Esophagus muscularis mucosa (tissue), 4 donors: ENCODE data around the gene SFXN4. TPM values are rescaled to one million over a fixed set of nuclear protein-coding genes. Genes with fewer than 3 reads are reported as not detected.

Experiments
- DNase-seq: peaks from one replicate; pipeline ENCODE4 v3.0.0-alpha.2; 2017; ENCODE audit errors: extremely low spot score
- H3K27ac ChIP-seq, 4 donors: fragments of 200-600 bp; sonication (generic); replicated peaks in 1 of 4; 1 replicate in 3 of 4; 2 replicates in 1 of 4; pipeline ENCODE4 v1.5.1; 2016 to 2019; ENCODE audit warnings: mild to moderate bottlenecking in 1 of 4
- H3K27me3 ChIP-seq, 4 donors: fragments of 200-600 bp; sonication (generic); one replicate each; pipeline versions ENCODE4 v1.5.1 to v1.6.0; 2016 to 2019
- H3K36me3 ChIP-seq, 4 donors: fragments of 200-600 bp; sonication (generic); one replicate each; pipeline ENCODE4 v1.5.1; 2016 to 2019
- H3K4me1 ChIP-seq, 4 donors: fragments of 200-600 bp; sonication (generic); one replicate each; pipeline ENCODE4 v1.5.1; 2016 to 2019
- H3K4me3 ChIP-seq, 4 donors: fragments of 200-600 bp; sonication (generic); 1 replicate in 2 of 4; 2 replicates in 2 of 4; pipeline ENCODE4 v1.5.1; 2016 to 2019; ENCODE audit warnings: mild to moderate bottlenecking in 4 of 4, moderate library complexity in 1 of 4
- H3K9me3 ChIP-seq, 4 donors: fragments of 200-600 bp; sonication (generic); 1 replicate in 3 of 4; 2 replicates in 1 of 4; pipeline ENCODE4 v1.5.1; 2016 to 2019
- CTCF ChIP-seq, 3 experiments: fragments of 200-600 bp in 2 of 3; fragments of 450-650 bp in 1 of 3; sonication (generic) in 2 of 3; IDR thresholded peaks; one replicate each; pipeline ENCODE4 v1.5.1; 2017 to 2019; ENCODE audit warnings: antibody characterized with exemption in 3 of 3, mild to moderate bottlenecking in 2 of 3, moderate library complexity in 1 of 3
- EP300 ChIP-seq: sonication (generic); formaldehyde crosslinking; IDR thresholded peaks from one replicate; pipeline ENCODE4 v1.6.1; 2017; ENCODE audit warnings: antibody characterized with exemption
- POLR2A ChIP-seq: fragments of 450-650 bp; IDR thresholded peaks from one replicate; pipeline ENCODE4 v1.6.1; 2017; ENCODE audit warnings: antibody characterized with exemption, moderate library complexity, mild to moderate bottlenecking, low read depth
- POLR2AphosphoS5 ChIP-seq, 2 donors: sonication (generic); formaldehyde crosslinking; IDR thresholded peaks; one replicate each; pipeline ENCODE4 v1.6.1; 2017; ENCODE audit warnings: antibody characterized with exemption in 2 of 2
- WGBS: methylation state at CpG from one replicate; pipeline ENCODE4 v1.1.5; 2018; 5-methylcytosine and 5-hydroxymethylcytosine counted together
- intact Hi-C: fragments of 100-400 bp; cut with DNase I; formaldehyde crosslinking; loops from one replicate; pipeline ENCODE4 v1.15.1; 2023
- total RNA-seq, 4 donors: library from RNA; depleted of rRNA; stranded (reverse); fragments of >200 nt; gene quantifications; one replicate each; pipeline versions ENCODE4 v1.1.0 to v1.2.1, GENCODE V29; 2016

The SFXN4 gene
- total RNA-seq, 4 donors from 2014 or later = 14.1 to 39.9 (median 17.8) TPM

GRCh38 chr10:119207366-119207666 lies 41.8 kb upstream of the SFXN4 start, which contains the start of gene GRK5:
Gene GRK5, plus strand, starts transcription at chr10:119207571. Its CDS starts 347 bp downstream, at chr10:119207918.
- no peak for TF ChIP-seq POLR2A
- no peak for TF ChIP-seq CTCF (IDR thresholded peaks at IDR 0.05)
- TF ChIP-seq EP300 = no peak
- peak; percentile 90 to 93 for TF ChIP-seq POLR2AphosphoS5 (IDR thresholded peaks at IDR 0.05)
- intact Hi-C loops = loop anchor here (2.0 to 10.0 kb wide), 4 partner anchors 45 to 467 kb away; no protein-coding TSS in a partner anchor
- WGBS = 0% methylated on average over 4 of the region's 34 CpGs

GRCh38 chr10:119206603-119207365 lies 41.3 kb upstream of the SFXN4 start:
- H3K27ac ChIP-seq = peak overlapping the region; percentile 97 to 100 (median 98)
- peak overlapping the region; percentile 74 to 95 (median 83) for H3K4me3 ChIP-seq
- no peaks in the 10 kb centered on the region for H3K27me3 ChIP-seq
- intact Hi-C loops = loop anchor here (2.0 to 10.0 kb wide), 4 partner anchors 46 to 468 kb away; no protein-coding TSS in a partner anchor
- TF ChIP-seq CTCF (IDR thresholded peaks at IDR 0.05) = peak; percentile 87 to 93 (median 91)
- no peak for TF ChIP-seq POLR2AphosphoS5 (IDR thresholded peaks at IDR 0.05)
- peaks cover 29 to 47% (median 44%) of the 10 kb centered on the region in 4 donors for H3K4me1 ChIP-seq
- H3K36me3 ChIP-seq = no peaks in the 10 kb centered on the region
- no peaks in the 10 kb centered on the region for H3K9me3 ChIP-seq
- peak; percentile 93 for DNase-seq
- WGBS = under 1% methylated on average over 15 of the region's 97 CpGs

More at GRCh38 chr10:119207366-119207666, 41.8 kb upstream of the SFXN4 start, which contains the start of gene GRK5:
- Histone ChIP-seq H3K9me3 (no peaks in the 10 kb centered on the region), H3K4me1 (peaks cover 33 to 52% (median 50%) of the 10 kb centered on the region in 4 donors), H3K27me3 (no peaks in the 10 kb centered on the region), H3K27ac (peak within 1 kb of the TSS; percentile 97 to 100 (median 98)), H3K36me3 (no peaks in the 10 kb centered on the region), H3K4me3 (peak within 1 kb of the TSS; percentile 74 to 95 (median 83))
- peak; percentile 97 for DNase-seq

GRCh38 chr10:119205894-119206602 lies 40.5 kb upstream of the SFXN4 start:
- no peaks in the 10 kb centered on the region for H3K9me3 ChIP-seq
- WGBS = 56% methylated on average over 12 of the region's 17 CpGs
- H3K27me3 ChIP-seq = no peaks in the 10 kb centered on the region
- peak; percentile 92 for DNase-seq
- intact Hi-C loops = loop anchor here (2.0 to 10.0 kb wide), 4 partner anchors 46 to 469 kb away; no protein-coding TSS in a partner anchor
- H3K36me3 ChIP-seq = no peaks in the 10 kb centered on the region
- TF ChIP-seq EP300 (no peak), POLR2AphosphoS5 (IDR thresholded peaks at IDR 0.05) (peak; percentile 10 to 53), CTCF (IDR thresholded peaks at IDR 0.05) (no peak), POLR2A (no peak)
- peak overlapping the region; percentile 74 to 95 (median 83) for H3K4me3 ChIP-seq
- H3K27ac ChIP-seq = peak overlapping the region; percentile 97 to 100 (median 98)
- peaks cover 24 to 40% (median 37%) of the 10 kb centered on the region in 4 donors for H3K4me1 ChIP-seq

- no peak for DNase-seq
- H3K9me3 ChIP-seq = no peaks in the 10 kb centered on the region
- no peaks in the 10 kb centered on the region for H3K27me3 ChIP-seq
- no peak overlapping the region for H3K27ac ChIP-seq
- H3K4me1 ChIP-seq = peaks cover 11 to 22% (median 16%) of the 10 kb centered on the region in 4 donors
- H3K36me3 ChIP-seq = no peaks in the 10 kb centered on the region
- intact Hi-C loops = loop anchor here (2.0 to 10.0 kb wide), 2 partner anchors 298 to 472 kb away; no protein-coding TSS in a partner anchor
- H3K4me3 ChIP-seq = no peak overlapping the region
- 56% methylated on average over 4 of the region's 4 CpGs for WGBS
- TF ChIP-seq POLR2A (no peak), CTCF (IDR thresholded peaks at IDR 0.05) (no peak), POLR2AphosphoS5 (IDR thresholded peaks at IDR 0.05) (no peak)
Measured at GRCh38 chr10:119203006-119203405, 37.5 kb upstream of the SFXN4 start.
